ENCODE data around the gene PINLYP.

PINLYP gene

GRCh38 chr19:43607238-43608205 lies 31.9 kb downstream of the PINLYP start:
- DNase-seq, result no peak

GRCh38 chr19:43609872-43610271 lies 34.3 kb downstream of the PINLYP start:
- DNase-seq, result no peak

GRCh38 chr19:43610493-43610892 lies 34.9 kb downstream of the PINLYP start:
- no peak for DNase-seq

- DNase-seq, result no peak
These were observed 36.2 kb downstream of the PINLYP start, which contains the start of gene SRRM5 for GRCh38 chr19:43611788-43612187. TSS of gene SRRM5 (plus strand) at chr19:43612088. CDS start at chr19:43612122, 34 bp downstream.

- DNase-seq, result no peak
These were observed 36.8 kb downstream of the PINLYP start for GRCh38 chr19:43612374-43612773.

- no peak for DNase-seq
These were observed 40.7 kb downstream of the PINLYP start for GRCh38 chr19:43616306-43616705.

GRCh38 chr19:43616954-43617353 lies 41.4 kb downstream of the PINLYP start:
- no peak for DNase-seq

- DNase-seq, result peak; percentile 59
These were observed 43.3 kb downstream of the PINLYP start for GRCh38 chr19:43618921-43619261.

- peak; percentile 80 for DNase-seq
These were observed 43.9 kb downstream of the PINLYP start, which contains the start of gene ZNF428 for GRCh38 chr19:43619262-43620060. TSS of gene ZNF428 (minus strand) at chr19:43619629. CDS start at chr19:43614304, 5,325 bp downstream.

- no peak for DNase-seq
These were observed 44.7 kb downstream of the PINLYP start for GRCh38 chr19:43620061-43621001.

- no peak for DNase-seq
These were observed 46.5 kb downstream of the PINLYP start for GRCh38 chr19:43622070-43622469.

GRCh38 chr19:43622956-43623355 lies 47.4 kb downstream of the PINLYP start:
- no peak for DNase-seq

- DNase-seq, result no peak
These were observed 48.5 kb downstream of the PINLYP start for GRCh38 chr19:43623889-43624670.

GRCh38 chr19:43624933-43625332 lies 49.3 kb downstream of the PINLYP start:
- DNase-seq, result no peak

- no peak for DNase-seq
These were observed 50.4 kb downstream of the PINLYP start for GRCh38 chr19:43625918-43626579.

- no peak for DNase-seq
These were observed 51.2 kb downstream of the PINLYP start for GRCh38 chr19:43626838-43627237.

GRCh38 chr19:43628646-43629326 lies 53.2 kb downstream of the PINLYP start:
- DNase-seq, result no peak

- DNase-seq, result no peak
These were observed 55.9 kb downstream of the PINLYP start for GRCh38 chr19:43631491-43631890.
